Keratinocyte (primary cell): ENCODE measurements around the gene KIFC3. TPM values are rescaled to one million over a fixed set of nuclear protein-coding genes. Genes with fewer than 3 reads are reported as not detected.

Experiments used
- DNase-seq: peaks from one replicate; pipeline ENCODE4 v3.0.0-alpha.2; 2011; ENCODE audit warnings: low read depth, missing footprints, low spot score
- FAIRE-seq: peaks from 2 replicates; lab custom pipeline; 2011; peaks lifted over from hg19 to GRCh38; lab: Jason Lieb, UNC
- H2AFZ ChIP-seq: 2 replicates; pipeline ENCODE4 v1.6.0; 2012; ENCODE audit warnings: low read length, control low read depth, inconsistent platforms; ENCODE audit not compliant: control insufficient read depth
- H3K27ac ChIP-seq: 2 replicates; pipeline ENCODE4 v1.5.1; 2011; ENCODE audit warnings: low read length; ENCODE audit not compliant: control insufficient read depth, insufficient read depth
- H3K27me3 ChIP-seq: 3 replicates; pipeline ENCODE4 v1.6.0; 2011; ENCODE audit warnings: low read length; ENCODE audit not compliant: control insufficient read depth, insufficient read depth; ENCODE audit errors: extremely low read depth
- H3K36me3 ChIP-seq, 2 experiments: 2 replicates in 1 of 2; 3 replicates in 1 of 2; pipeline ENCODE4 v1.5.1; 2011; ENCODE audit warnings: low read length in 2 of 2, mild to moderate bottlenecking in 1 of 2; ENCODE audit not compliant: control insufficient read depth in 2 of 2, insufficient read depth in 2 of 2; ENCODE audit errors: extremely low read depth in 1 of 2
- H3K4me1 ChIP-seq: 3 replicates; pipeline ENCODE4 v1.5.1; 2011; ENCODE audit warnings: low read length; ENCODE audit not compliant: control insufficient read depth, insufficient read depth; ENCODE audit errors: extremely low read depth
- H3K4me2 ChIP-seq: 3 replicates; pipeline ENCODE4 v1.6.0; 2011; ENCODE audit warnings: low read depth, low read length; ENCODE audit not compliant: control insufficient read depth, insufficient read depth; ENCODE audit errors: extremely low read depth
- H3K4me3 ChIP-seq, 3 experiments: fragments of 200-600 bp in 1 of 3; sonication (generic) in 1 of 3; 2 replicates in 2 of 3; 3 replicates in 1 of 3; pipeline ENCODE4 v1.5.1; 2011 to 2016; ENCODE audit warnings: low read length in 3 of 3, mild to moderate bottlenecking in 3 of 3, control low read depth in 2 of 3, inconsistent platforms in 1 of 3, low read depth in 1 of 3, mixed read lengths in 1 of 3, mixed run types in 1 of 3, moderate library complexity in 1 of 3; ENCODE audit not compliant: control insufficient read depth in 2 of 3, insufficient read depth in 2 of 3; ENCODE audit errors: extremely low read depth in 1 of 3
- H3K79me2 ChIP-seq: 2 replicates; pipeline ENCODE4 v1.6.0; 2012; ENCODE audit warnings: low read length; ENCODE audit not compliant: control insufficient read depth, insufficient read depth
- H3K9ac ChIP-seq: 3 replicates; pipeline ENCODE4 v1.6.0; 2011; ENCODE audit warnings: low read length; ENCODE audit not compliant: control insufficient read depth, insufficient read depth; ENCODE audit errors: extremely low read depth
- H3K9me1 ChIP-seq: 3 replicates; pipeline ENCODE4 v1.6.0; 2011; ENCODE audit warnings: low read length; ENCODE audit not compliant: control insufficient read depth, insufficient read depth; ENCODE audit errors: extremely low read depth
- H3K9me3 ChIP-seq: 2 replicates; pipeline ENCODE4 v1.5.1; 2012; ENCODE audit warnings: low read depth, low read length; ENCODE audit not compliant: control insufficient read depth
- H4K20me1 ChIP-seq: 3 replicates; pipeline ENCODE4 v1.6.0; 2011; ENCODE audit warnings: low read length; ENCODE audit not compliant: control insufficient read depth, insufficient read depth; ENCODE audit errors: extremely low read depth
- EZH2 ChIP-seq: IDR thresholded peaks from one replicate; pipeline ENCODE4 v1.6.1; 2012; ENCODE audit warnings: inconsistent platforms, mild to moderate bottlenecking, low read length, moderate library complexity
- dilution Hi-C: fragments of 300-500 bp; cut with MboI; formaldehyde crosslinking; loops from one replicate; pipeline ENCODE4 v1.7.0; 2020; ENCODE audit warnings: low sequenced_read_pairs; ENCODE audit not compliant: extremely low pct_ligation_motif_present
- polyA plus RNA-seq, 5 experiments: library from polyadenylated mRNA; depleted of rRNA in 3 of 5; stranded (reverse) in 3 of 5; stranded (forward) in 1 of 5; unstranded in 1 of 5; fragments of >200 nt; gene quantifications; 1 replicate in 1 of 5; 2 replicates in 3 of 5; 3 replicates in 1 of 5; pipeline versions ENCODE4 v1.2.1 to v1.2.3, GENCODE V29; 2011 to 2012; ENCODE audit warnings: missing spikeins in 2 of 5, low read depth in 1 of 5, low replicate concordance in 1 of 5
- TF ChIP-seq, protein P1 (sequence below), 3 experiments: IDR thresholded peaks in 1 of 3; conservative IDR thresholded peaks in 1 of 3; optimal IDR thresholded peaks in 1 of 3; 2 replicates in 2 of 3; 3 replicates in 1 of 3; pipeline versions ENCODE3 to v1.5.1; 2011; ENCODE audit warnings: low read length in 3 of 3, mild to moderate bottlenecking in 3 of 3, moderate library complexity in 2 of 3, control low read depth in 1 of 3, inconsistent platforms in 1 of 3; ENCODE audit not compliant: insufficient read depth in 2 of 3; ENCODE audit errors: extremely low read depth in 1 of 3

The KIFC3 gene
- polyA plus RNA-seq, 1 donor (not counting 4 experiments of a cell fraction or from before 2014, with no cell fraction given): 22.7 TPM

DNA sequence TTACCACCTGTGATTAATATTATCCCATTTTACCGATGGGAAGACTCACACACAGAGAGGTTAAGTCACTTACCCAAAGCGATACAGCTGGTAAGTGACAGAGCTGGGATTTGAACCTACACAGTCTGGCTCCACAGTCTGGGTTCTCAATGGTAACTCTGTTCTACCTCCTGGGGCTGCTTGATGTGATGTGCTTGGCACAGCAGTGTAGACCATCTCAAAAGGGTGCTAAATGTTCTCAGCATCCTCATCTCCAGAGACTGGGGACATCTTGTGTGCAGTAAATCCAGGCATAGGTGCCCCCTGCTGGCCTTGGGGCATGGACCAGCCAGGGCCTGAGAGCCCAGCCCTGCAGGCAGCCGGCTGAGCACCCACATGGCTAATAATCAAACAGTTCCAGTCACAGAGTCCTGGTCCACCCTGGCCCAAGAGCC, 82.1 kb downstream of the KIFC3 start:
- FAIRE-seq: no peak
- dilution Hi-C loops: no loop called here

DNA sequence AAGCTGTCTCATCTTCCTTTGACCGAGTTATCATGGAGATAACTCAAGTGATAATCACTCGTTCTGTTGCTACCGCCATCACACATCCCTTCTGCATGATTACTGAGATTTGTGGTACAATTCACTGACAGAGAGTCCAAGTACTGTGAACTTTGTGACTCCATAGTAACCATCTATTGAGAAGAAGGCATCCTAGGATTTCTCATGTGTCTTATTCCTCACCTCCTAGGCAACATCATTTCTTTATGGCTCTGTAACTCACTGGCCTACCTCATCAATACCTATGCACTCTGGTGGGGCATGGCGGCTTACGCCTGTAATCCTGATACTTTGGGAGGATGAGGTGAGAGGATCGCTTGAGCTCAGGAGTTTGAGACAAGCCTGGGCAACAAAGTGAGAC, 88.2 kb downstream of the KIFC3 start:
- Histone ChIP-seq H3K79me2 (no peaks in the 10 kb centered on the region), H4K20me1 (no peaks in the 10 kb centered on the region), H3K4me3 (no peak overlapping the region), H3K9me1 (no peaks in the 10 kb centered on the region), H3K4me2 (no peak overlapping the region), H3K9ac (no peak overlapping the region), H3K36me3 (no peaks in the 10 kb centered on the region), H3K27ac (no peak overlapping the region), H2AFZ (no peak overlapping the region), H3K27me3 (peaks cover 11% of the 10 kb centered on the region), H3K4me1 (no peaks in the 10 kb centered on the region), H3K9me3 (no peaks in the 10 kb centered on the region)
- dilution Hi-C loops: no loop called here
- TF ChIP-seq, protein P1, sequence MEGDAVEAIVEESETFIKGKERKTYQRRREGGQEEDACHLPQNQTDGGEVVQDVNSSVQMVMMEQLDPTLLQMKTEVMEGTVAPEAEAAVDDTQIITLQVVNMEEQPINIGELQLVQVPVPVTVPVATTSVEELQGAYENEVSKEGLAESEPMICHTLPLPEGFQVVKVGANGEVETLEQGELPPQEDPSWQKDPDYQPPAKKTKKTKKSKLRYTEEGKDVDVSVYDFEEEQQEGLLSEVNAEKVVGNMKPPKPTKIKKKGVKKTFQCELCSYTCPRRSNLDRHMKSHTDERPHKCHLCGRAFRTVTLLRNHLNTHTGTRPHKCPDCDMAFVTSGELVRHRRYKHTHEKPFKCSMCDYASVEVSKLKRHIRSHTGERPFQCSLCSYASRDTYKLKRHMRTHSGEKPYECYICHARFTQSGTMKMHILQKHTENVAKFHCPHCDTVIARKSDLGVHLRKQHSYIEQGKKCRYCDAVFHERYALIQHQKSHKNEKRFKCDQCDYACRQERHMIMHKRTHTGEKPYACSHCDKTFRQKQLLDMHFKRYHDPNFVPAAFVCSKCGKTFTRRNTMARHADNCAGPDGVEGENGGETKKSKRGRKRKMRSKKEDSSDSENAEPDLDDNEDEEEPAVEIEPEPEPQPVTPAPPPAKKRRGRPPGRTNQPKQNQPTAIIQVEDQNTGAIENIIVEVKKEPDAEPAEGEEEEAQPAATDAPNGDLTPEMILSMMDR (optimal IDR thresholded peaks at IDR 0.05 in 1 of 3, IDR thresholded peaks at IDR 0.05 in 1 of 3, conservative IDR thresholded peaks at IDR 0.05 in 1 of 3; ENCODE audit: extremely low read depth in 1 of 3, insufficient read depth in 2 of 3, low read length in 3 of 3): no peak
- TF ChIP-seq EZH2: no peak
- no peak for FAIRE-seq
- no peak for DNase-seq

More for the DNA sequence above, 82.1 kb downstream of the KIFC3 start:
- DNase-seq: no peak
- no peak overlapping the region for H3K27ac ChIP-seq
- no peak overlapping the region for H2AFZ ChIP-seq
- no peak overlapping the region for H3K4me3 ChIP-seq
- H3K4me2 ChIP-seq: no peak overlapping the region
- TF ChIP-seq EZH2: no peak
- TF ChIP-seq, protein P1 (optimal IDR thresholded peaks at IDR 0.05 in 1 of 3, IDR thresholded peaks at IDR 0.05 in 1 of 3, conservative IDR thresholded peaks at IDR 0.05 in 1 of 3; ENCODE audit: extremely low read depth in 1 of 3, insufficient read depth in 2 of 3, low read length in 3 of 3): peak; percentile 50 to 77 (median 55)
- no peaks in the 10 kb centered on the region for H3K9me1 ChIP-seq
- H3K9me3 ChIP-seq: no peaks in the 10 kb centered on the region
- no peaks in the 10 kb centered on the region for H3K4me1 ChIP-seq
- no peaks in the 10 kb centered on the region for H4K20me1 ChIP-seq
- H3K36me3 ChIP-seq: no peaks in the 10 kb centered on the region
- peaks cover 6% of the 10 kb centered on the region for H3K27me3 ChIP-seq
- no peaks in the 10 kb centered on the region for H3K79me2 ChIP-seq
- H3K9ac ChIP-seq: no peak overlapping the region
